Measurements from ENCODE around the gene SPATA2L.

Gene SPATA2L

GRCh38 chr16:89729293-89729692 is 27.8 kb upstream of the SPATA2L start:
- DNase-seq (ENCODE audit: low read depth in 2 of 2) = no peak

GRCh38 chr16:89727406-89728120 is 26.1 kb upstream of the SPATA2L start:
- no peak for DNase-seq (ENCODE audit: low read depth in 2 of 2)

GRCh38 chr16:89723279-89724250 is 22.1 kb upstream of the SPATA2L start:
- peak in 1 of 2 donors; percentile 66 for DNase-seq (ENCODE audit: low read depth in 2 of 2)

- no peak for DNase-seq (ENCODE audit: low read depth in 2 of 2)
Measured at GRCh38 chr16:89722392-89723278, 21.1 kb upstream of the SPATA2L start.

GRCh38 chr16:89721546-89722391 is 20.3 kb upstream of the SPATA2L start:
- peak in 1 of 2 donors; percentile 68 for DNase-seq (ENCODE audit: low read depth in 2 of 2)

- DNase-seq (ENCODE audit: low read depth in 2 of 2) = peak; percentile 74 to 82
Measured at GRCh38 chr16:89720813-89721545, 19.5 kb upstream of the SPATA2L start, which contains the start of the genes VPS9D1 and ZNF276. VPS9D1 (minus strand) TSS chr16:89720898; CDS start chr16:89720861, 37 bp downstream. ZNF276 (plus strand) TSS chr16:89721537; CDS start chr16:89721641, 104 bp downstream.

- DNase-seq (ENCODE audit: low read depth in 2 of 2) = no peak
Measured at GRCh38 chr16:89720551-89720812, 19.0 kb upstream of the SPATA2L start.

- DNase-seq (ENCODE audit: low read depth in 2 of 2) = no peak
Measured at GRCh38 chr16:89717688-89718505, 16.4 kb upstream of the SPATA2L start.

GRCh38 chr16:89716916-89717687 is 15.6 kb upstream of the SPATA2L start:
- no peak for DNase-seq (ENCODE audit: low read depth in 2 of 2)

GRCh38 chr16:89716493-89716892 is 15.0 kb upstream of the SPATA2L start:
- DNase-seq (ENCODE audit: low read depth in 2 of 2) = no peak

GRCh38 chr16:89712274-89712781 is 10.8 kb upstream of the SPATA2L start:
- DNase-seq (ENCODE audit: low read depth in 2 of 2) = no peak

GRCh38 chr16:89711601-89712273 is 10.2 kb upstream of the SPATA2L start:
- DNase-seq (ENCODE audit: low read depth in 2 of 2) = peak in 1 of 2 donors; percentile 74

- DNase-seq (ENCODE audit: low read depth in 2 of 2) = no peak
Measured at GRCh38 chr16:89710709-89711564, 9.4 kb upstream of the SPATA2L start.

GRCh38 chr16:89709716-89710432 is 8.4 kb upstream of the SPATA2L start:
- no peak for DNase-seq (ENCODE audit: low read depth in 2 of 2)

- no peak for DNase-seq (ENCODE audit: low read depth in 2 of 2)
Measured at GRCh38 chr16:89709166-89709565, 7.7 kb upstream of the SPATA2L start.

- no peak for DNase-seq (ENCODE audit: low read depth in 2 of 2)
Measured at GRCh38 chr16:89708481-89708931, 7.0 kb upstream of the SPATA2L start.
